ENCODE measurements around the gene TBC1D10A.

The TBC1D10A gene

DNA sequence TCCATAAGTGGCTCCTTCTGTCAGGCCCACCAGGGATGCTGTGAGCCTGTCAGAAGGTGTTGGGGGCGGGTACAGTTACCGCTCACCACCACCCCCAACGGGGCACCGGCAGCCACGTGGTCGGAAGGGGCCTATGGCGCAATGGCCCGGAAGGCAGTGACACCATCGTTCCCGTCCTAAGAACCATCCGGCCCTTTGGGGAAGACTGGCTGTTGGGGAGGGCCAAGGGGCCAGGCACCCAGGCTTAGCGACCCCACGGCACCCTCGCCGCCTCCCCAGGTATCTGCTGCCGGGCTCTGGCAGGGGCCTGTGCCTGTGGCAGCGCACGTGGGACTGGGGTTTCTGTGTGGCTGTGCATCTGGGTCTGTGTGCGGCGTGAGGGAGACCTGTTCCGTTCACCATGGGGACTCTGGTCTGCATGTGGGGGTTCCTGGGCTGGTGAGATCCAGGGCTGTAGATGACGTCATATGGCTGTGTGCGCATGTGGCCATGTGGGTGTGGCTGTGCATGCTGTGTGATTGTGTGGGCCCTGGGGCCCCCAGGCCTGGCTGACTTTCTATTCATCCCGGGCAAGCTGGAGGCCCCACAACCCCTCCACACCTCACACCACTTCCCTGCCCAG lies 60.8 kb downstream of the TBC1D10A start:
- no peak for DNase-seq (ENCODE audit: low read depth)

DNA sequence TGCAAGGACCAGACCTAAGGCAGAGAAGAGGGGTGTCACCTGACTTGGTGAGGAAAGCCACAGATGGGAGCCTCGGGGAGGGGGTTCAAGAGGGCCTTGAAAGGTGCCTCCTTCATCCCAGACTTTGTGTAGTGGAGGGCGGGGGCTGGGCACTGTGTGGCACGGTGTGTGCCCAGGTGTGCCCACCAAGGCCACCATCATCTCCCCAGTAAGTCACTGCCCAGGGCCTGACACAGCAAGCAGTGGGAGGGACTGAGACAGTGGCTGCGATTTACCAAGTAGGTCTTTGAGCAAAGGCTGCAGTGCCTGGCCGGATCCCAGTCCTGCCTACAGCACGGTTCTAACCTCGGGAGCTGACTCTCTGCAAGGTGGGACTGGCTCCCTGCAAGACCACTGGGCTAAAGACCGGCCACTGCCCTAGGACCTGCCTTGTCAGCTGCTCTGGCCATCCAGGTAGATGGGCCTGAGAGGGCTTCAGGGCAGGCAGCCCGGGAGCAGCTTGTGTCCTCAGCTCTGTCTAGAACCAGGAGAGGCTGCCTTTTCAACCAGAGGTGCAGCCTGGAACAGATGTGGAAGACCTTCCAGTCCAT lies 61.5 kb downstream of the TBC1D10A start:
- DNase-seq (ENCODE audit: low read depth), result no peak

DNA sequence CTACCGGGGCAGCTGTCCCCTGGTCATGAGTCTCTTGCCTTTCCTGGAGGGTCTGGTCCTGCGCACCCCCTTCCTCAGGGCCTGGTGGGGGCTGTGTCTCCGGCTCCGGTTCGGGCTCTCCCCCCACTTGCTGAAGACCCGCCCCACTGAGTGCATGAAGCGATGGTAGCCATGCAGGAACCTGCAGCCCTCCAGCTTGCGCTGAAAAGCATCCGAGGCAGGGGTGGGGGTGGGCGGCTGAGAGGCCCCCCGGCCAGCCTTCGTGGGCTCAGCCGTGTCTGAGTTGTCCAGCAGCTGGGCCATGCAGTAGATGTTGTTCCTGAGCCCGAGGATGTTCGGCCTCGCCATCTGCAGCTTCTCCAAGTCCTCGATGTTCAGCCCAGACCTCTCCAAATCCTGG lies 62.9 kb downstream of the TBC1D10A start:
- no peak for DNase-seq (ENCODE audit: low read depth)

DNA sequence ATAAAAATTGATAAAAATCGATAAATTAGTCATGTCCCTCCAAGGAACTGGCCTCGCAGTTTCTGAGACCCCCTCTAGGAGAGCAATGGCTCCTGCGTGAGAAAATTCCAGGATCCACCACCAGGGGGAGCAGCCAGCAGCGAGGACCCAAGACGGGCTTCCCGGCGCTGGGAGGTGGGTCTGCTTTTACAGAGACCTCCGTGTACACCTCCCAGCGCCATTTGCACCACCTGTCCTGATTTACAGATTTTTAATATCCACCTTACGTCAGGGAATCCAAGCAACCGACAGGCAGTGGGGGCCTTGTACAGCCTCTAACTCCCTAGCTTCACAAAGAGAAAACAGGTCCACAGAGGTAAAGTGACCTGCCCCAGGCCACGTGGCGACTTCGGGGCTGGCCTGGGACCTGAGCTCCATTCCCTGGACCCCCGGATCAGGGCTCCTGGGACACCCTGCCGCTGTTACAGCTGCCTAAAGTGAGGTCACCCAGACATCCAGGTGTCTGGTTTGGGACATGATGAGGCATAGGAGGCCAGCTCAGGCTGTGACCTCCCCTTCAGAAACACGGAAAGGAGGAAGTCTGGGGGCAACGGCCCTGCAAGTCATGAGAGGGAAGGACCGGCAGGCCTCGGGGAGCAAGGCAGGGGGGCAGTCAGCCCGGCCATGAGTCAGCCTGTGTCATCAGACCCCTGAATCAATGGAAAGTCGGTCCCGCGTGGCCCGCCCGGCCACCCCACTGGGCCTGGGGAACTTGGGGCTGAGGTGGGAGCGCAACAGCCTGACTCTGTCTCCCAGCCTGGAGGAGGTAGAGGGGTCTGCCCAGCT lies 63.6 kb downstream of the TBC1D10A start:
- DNase-seq (ENCODE audit: low read depth), result no peak

DNA sequence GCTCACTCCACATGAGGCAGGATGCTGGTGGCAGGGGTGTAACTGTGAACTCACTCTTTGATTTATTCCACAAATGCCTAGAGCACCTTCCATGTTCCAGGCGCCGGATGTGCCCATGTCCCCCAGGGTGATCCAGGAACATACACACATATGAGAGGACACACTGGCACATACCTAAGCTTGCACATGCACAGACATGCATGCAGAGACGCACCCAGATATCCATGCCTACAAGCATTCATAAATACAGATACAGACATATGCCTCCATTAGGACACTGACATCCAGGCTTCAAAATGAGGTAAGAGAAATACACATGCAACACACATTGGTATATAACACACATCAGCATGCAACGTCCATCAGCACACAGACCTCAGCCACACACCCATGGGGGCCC lies 64.6 kb downstream of the TBC1D10A start:
- no peak for DNase-seq (ENCODE audit: low read depth)

DNA sequence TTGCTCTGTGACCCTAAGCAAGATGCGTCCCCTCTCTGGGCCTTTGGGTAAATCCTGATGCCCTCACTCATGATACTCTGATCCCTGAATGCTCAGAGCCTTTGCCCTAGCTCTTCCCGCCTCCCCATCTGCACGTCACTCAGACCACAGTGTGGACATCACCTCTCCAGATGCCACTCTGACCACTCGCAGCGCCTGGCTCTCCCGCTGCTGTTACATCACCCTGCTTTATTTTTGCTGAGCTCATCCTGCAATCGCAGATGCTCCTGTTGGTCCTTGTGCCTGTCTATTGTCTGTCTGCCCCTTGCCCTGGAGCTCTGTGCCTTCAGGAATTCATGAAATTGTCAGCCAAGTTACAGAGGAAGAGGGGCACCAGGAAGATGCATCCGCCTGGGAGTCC lies 65.6 kb downstream of the TBC1D10A start:
- DNase-seq (ENCODE audit: low read depth), result no peak

DNA sequence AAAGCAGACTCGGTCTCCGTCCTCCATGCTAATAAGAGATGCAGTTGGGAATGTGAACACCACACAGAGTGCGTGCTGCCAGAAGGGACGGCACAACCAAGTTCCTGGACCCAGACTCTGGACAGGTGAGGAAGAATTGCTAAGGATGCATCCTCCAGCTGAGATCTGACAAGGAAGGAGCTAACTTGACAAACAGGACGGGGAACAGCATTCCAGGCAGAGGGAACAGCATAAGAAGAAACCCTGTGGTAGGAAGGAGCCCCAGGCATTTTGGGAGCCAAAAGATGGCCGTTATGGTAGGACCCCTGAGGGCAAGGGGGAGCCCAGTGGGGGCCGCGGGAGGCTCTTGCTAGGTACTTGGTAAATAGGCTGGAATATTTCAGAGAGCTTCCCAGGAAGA lies 66.1 kb downstream of the TBC1D10A start:
- no peak for DNase-seq (ENCODE audit: low read depth)

DNA sequence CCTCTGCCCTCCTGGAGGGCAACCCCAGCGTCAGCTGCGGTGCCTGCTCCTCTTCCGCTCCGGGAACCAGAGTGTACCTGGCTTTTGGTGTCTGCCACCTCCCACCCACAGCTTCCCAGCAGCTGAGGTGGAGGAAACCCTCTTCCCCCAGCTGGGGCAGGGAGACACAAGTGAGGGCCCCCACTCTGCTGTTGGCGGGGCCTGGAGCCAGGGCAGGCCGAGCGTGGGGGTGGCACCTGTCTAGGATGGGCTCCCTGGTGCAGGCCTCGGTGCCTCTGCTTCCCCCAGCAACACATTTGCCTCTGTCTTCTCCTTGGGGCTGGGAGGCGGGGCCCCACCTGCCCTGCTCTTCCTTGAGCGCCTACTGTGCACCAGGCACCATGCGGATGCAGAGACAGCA lies 66.5 kb downstream of the TBC1D10A start:
- no peak for DNase-seq (ENCODE audit: low read depth)

DNA sequence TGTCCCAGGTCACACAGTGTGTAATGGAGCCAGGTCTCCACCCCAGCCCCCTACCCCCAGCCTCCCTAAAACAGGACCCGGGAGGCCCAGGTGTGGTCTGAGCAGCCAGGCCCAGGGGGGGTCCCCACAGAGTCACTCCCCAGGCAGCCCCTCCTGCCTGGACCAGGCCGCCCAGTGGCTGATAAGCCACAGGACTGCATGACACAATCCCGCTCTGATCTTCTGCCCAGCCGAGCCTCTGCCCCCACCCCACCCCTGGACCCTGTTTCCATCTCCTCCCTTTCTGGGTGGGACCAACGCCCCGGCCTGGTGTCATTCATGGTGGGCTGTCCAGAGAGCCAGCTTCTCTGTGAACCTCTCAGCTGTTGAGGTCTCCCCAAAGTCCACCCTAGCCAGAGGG lies 72.4 kb downstream of the TBC1D10A start:
- DNase-seq (ENCODE audit: low read depth), result no peak

DNA sequence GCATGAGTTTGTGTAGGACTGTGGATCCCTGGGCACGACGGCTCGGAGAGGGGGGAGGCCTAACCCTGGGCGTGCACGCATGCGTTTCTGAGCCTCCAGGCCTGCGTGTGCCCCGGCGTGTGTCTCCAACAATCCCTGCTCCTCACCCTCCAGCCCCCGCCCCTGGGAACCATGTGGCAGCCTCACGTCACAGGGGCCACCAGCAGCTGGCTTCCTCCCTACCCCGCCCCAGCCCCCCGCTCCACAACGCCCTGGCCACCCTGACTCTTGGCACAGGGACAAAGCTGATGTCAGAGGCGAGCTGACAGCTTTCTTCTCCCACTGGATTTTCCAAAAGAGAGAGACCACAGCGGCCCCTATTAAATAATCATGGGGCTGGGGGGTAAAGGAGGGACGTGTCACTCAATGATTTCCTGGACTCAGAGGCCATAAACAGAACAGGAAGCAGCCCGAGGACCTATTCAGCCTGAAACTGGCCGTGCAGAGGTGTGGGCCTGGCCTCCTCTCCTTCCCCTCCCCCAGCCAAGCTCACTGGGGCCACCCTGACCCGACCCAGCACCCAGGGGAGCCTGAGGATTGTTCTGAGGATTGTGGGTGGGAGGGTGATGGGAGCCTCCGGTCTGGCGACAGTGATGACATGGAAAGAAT lies 73.4 kb downstream of the TBC1D10A start:
- no peak for DNase-seq (ENCODE audit: low read depth)

DNA sequence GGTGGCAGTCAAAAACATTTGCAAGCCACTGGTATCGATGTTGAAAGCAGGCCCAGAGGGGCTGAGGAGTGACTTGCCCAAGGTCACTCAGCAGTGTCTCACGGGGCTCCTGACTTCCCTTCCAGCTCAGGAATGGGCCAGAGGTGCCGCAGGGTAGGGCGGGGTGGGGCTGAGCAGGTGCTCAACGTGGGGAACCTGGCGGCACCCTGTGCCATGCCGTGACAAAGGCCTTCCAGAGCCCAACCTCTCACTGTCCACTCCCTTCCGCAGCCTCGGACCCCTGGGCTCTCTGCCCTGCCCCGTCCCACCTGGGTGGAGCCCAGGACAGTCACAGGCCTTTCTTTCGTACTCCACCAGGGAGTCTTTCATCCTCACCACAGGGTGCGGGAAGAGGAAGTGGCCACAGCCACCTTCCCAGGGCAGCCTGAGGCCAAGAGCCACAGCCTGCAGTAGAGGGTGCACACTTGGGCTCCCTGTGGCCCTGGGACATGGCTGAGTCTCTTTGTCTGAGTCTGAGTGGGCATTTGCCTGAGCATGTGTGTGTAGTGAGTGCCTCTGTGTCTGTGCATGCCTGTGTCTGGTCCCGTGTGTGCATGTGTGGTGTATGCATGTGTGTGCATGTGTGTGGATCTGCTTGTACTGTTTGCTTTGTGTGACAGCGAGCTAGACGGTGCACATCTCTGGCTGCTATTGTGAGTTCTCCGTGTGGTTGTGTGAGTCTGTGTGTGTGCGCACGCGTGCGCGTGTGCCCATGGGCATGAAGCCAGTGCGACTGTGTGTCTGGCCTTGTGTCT lies 74.1 kb downstream of the TBC1D10A start:
- no peak for DNase-seq (ENCODE audit: low read depth)

DNA sequence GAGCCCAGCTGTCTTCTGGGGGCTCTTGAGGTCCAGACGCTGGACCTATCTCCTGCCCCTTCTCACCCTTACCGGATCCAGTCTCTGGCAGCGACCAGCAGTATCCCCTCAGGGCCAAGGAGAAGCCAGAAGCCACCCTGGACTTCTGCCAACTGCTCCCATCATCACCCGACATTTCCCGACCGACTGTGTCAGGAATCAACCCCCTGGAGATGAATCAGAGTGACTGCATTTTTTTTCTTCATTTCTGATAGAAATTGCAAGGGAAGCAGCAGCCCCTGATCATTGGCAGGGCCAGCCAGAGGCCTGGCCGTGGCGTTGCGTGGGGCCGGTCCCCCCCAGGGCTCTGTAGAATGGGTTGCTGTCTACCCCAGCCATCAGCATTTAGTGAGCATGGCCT lies 75.0 kb downstream of the TBC1D10A start:
- DNase-seq (ENCODE audit: low read depth), result no peak

DNA sequence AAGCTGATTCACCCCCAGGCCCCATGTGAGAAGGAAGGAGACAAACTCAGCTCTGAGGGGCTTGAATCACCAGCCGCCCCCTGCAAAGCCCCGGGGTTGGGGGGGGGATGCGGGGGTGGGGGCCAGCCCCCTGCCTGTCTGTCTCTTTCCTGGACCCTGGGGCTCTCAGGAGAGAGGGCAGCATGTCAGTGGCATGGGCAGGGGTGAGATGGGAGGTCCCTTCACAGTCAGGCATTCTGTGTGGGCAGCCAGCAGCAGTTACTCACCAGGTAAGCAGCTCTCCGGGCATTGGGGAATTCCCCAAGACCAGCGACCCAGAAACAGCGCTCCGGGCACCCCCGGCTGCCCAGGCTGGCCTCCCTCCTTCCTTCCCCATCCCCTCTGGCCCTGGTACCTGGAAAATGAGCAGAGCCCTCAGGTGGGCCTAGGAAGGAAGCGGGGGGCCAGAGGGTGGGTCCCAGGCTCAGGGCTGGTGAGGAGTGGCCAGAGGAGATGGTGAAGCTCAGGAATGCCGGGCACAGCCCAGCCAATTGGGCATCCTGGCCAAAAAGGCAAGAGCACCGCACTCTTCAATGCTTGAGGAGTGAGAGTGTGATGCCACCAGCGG lies 76.0 kb downstream of the TBC1D10A start:
- DNase-seq (ENCODE audit: low read depth), result no peak

DNA sequence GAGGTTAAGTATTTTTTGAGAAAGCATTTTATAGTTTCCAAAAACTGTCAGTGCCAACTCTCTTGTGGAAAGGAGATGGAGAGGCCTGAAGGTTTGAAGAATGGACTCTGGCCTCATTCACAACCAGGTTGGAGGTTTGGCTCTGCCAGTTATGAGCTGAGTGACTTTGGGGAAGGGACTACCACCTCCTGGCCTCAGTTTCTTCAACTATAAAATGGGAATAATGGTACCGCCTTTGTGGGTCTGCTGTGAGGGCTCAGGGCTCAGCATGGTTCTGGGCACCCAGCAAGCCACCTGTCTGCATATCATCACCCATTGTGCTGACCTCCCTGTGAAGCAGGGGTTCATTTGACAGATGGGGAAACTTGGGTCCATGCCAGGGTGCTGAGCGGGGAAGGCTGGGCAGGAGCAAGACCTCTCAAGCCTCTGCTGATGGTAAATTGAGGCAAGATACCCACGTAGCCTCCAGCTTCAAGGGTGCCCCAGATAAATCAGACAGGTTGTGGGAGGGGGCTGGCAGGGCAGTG lies 76.6 kb downstream of the TBC1D10A start:
- DNase-seq (ENCODE audit: low read depth), result no peak

DNA sequence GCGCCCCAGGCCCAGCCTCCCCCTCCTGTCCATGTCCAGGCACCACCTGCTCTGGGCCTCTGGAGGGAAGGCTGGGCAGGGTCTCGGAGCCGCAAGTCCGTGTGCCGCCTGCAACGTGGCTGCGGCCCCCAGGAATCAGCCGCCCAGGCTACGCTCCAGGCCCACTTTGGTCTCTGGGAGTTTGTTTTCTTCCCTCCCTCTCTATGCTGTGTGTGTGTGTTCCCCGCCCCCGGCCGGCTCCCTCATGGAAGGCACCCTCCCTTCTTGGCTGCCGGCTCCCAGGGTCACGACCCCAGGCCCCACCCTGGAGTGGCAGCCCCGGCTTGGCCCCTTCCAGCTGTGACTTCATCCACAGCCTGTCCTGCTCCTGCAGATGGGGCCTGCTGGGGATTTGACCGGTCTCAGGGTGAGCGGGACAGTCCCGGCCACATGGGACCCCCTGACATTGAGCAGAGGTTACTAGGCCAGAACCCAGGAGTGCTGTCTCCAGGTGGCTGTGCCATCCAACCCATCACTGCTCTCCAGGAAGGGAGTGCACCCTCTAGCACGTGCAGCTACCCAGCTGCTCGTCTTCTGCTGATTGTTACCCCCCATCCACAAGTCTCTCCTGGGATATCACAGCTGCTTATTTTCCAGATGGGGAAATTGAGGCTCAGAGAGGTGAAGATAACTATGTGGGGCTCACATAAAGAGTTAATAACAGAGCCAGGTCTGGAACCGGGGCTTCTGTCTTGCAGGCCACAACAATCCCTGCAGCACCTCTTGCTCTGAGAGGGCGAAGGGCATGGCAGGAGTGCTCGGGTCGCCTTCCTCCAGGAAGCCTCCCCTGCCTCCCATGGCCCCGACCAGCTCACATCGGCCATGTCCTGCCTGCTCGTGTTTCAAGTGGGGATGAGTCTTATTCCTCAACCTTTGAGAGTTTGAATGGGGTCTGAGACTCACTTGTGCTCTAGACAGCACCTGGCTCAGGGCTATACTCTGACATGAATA lies 77.4 kb downstream of the TBC1D10A start:
- no peak for DNase-seq (ENCODE audit: low read depth)

DNA sequence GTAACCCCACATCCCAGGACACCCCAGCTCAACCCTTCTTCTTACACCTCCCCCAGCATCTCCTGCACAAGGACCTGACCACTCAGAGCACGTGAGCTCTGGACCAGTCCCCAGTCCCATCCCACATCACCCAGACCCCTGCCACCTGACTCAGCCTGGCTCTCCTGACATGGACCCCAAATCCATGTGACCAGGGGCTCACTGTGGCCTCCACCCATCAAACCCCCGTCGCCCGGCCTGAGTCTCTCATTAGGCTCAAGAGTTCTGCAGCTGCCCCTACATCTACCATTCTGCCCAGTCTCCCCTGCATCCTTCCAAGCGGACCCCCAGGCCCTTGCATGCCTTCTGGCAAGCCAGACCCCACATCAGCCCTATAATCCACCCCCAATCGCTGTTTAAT lies 78.3 kb downstream of the TBC1D10A start:
- no peak for DNase-seq (ENCODE audit: low read depth)

DNA sequence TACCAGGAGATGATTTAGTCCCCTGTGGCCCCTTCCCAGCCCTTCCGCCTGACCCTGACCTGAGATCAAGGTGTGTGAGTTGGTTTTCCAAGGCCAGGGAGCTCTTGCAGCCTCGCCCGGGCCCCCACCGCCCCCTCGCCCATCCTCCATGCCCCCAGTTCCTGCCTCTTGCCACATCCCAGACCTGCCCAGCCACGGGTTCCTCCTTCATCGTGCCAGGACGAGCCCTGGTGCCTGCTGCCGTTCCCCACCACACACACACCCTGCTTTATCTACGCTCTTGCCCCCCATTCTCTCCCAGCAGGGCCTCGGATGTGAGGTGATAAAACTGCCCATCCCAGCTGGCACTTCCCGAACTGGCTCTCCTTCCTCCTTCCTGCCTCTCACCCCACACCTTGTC lies 78.8 kb downstream of the TBC1D10A start:
- no peak for DNase-seq (ENCODE audit: low read depth)

DNA sequence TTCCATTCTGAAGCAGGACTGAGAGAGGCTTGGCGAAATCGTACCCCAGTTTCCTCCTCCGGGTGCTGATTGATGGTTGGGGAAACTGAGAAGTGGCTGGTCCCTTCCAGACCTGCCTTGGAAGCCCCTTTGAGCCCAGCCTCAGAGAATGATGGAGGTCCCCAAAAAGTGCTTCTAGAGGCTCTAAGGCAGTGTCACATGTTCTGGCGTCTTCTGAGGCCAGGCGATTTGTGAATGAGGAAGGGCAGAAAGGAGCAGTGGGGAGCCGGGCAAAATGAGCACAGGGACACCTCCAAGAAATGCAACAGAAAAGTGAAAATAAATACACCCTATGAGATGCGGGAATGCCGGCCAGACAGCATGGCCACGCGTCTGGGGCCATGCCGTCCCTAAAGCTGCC lies 79.2 kb downstream of the TBC1D10A start:
- no peak for DNase-seq (ENCODE audit: low read depth)

DNA sequence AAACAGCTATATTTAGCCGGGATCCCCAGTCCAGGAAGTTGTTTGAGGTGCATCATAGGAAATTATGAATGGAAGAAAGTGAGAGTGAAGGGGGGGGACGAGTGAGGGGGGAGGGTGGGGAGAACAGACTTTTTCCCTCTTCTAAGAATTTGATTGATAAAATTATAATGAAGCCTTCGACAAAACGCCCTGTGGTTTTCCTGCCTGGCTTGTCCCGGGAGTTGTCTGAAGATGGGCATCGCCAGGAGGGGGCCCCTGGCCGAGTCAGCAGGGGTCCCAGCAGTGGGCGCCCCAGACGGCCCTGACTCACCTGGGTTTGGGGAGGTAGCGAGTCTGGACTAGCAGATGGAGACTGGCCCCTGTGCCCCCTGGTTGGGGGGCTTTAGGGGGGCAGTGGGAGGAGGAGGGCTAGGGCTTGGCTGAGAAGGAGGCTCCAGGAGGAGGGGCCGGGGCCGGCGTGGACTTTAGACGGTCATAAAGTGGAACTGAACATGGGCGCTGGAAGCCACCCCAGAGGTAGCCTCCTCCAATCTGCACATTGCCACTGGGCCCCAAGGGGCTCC lies 79.8 kb downstream of the TBC1D10A start:
- no peak for DNase-seq (ENCODE audit: low read depth)

Measured in fibroblast of the conjunctiva (primary cell).